SK-N-SH (cell line): ENCODE data around the gene TMEM184A. TPM values are rescaled to one million over a fixed set of nuclear protein-coding genes. Genes with fewer than 3 reads are reported as not detected.

Experiments used
- CTCF ChIA-PET: fragments of 300-600, 350-600 bp; formaldehyde crosslinking; extraction: SDS; loops from one replicate; lab custom pipeline; 2021; lab: Yijun Ruan, JAX
- POLR2A ChIA-PET: fragments of 350-600 bp; sonication (Branson Sonifier 250); formaldehyde crosslinking; extraction: SDS; loops from one replicate; lab custom pipeline; 2020; ENCODE audit warnings: antibody characterized with exemption, inconsistent platforms; lab: Yijun Ruan, JAX
- DNase-seq: peaks from one replicate; pipeline ENCODE4 v3.0.0; 2012
- H2AFZ ChIP-seq: fragments of 200-600 bp; sonication (generic); 2 replicates; pipeline ENCODE4 v1.8.1; 2016; ENCODE audit warnings: antibody characterized with exemption, mild to moderate bottlenecking, low read depth
- H3F3A ChIP-seq: fragments of 200-600 bp; sonication (generic); replicated peaks from 2 replicates; pipeline ENCODE3; 2016; ENCODE audit warnings: antibody characterized with exemption, mild to moderate bottlenecking; ENCODE audit not compliant: insufficient read depth
- H3K27ac ChIP-seq, 2 experiments: fragments of 200-500 bp in 1 of 2; fragments of 200-600 bp in 1 of 2; sonication (Bioruptor generic) in 1 of 2; sonication (generic), shearing (Covaris generic) in 1 of 2; 2 replicates each; pipeline versions ENCODE4 v1.5.1 to v1.6.1; 2014 to 2016; ENCODE audit warnings: low read depth in 2 of 2, inconsistent platforms in 1 of 2, low read length in 1 of 2, mild to moderate bottlenecking in 1 of 2, mixed read lengths in 1 of 2
- H3K27me3 ChIP-seq: fragments of 200-600 bp; sonication (generic), shearing (Covaris generic); 2 replicates; pipeline ENCODE4 v1.6.1; 2016; ENCODE audit warnings: mixed run types; ENCODE audit not compliant: insufficient read depth
- H3K36me3 ChIP-seq, 2 experiments: fragments of 200-500 bp in 1 of 2; fragments of 200-600 bp in 1 of 2; sonication (Bioruptor generic) in 1 of 2; sonication (generic) in 1 of 2; replicated peaks in 1 of 2; 2 replicates each; pipeline versions ENCODE3 to v1.5.1; 2014 to 2016; ENCODE audit warnings: low read length in 1 of 2, mild to moderate bottlenecking in 1 of 2; ENCODE audit not compliant: insufficient read depth in 2 of 2, control insufficient read depth in 1 of 2
- H3K4me1 ChIP-seq, 2 experiments: fragments of 200-500 bp in 1 of 2; fragments of 200-600 bp in 1 of 2; sonication (Bioruptor generic) in 1 of 2; sonication (generic), shearing (Covaris generic) in 1 of 2; 2 replicates each; pipeline versions ENCODE4 v1.5.1 to v1.6.1; 2014 to 2016; ENCODE audit warnings: low read depth in 1 of 2, low read length in 1 of 2, mixed run types in 1 of 2; ENCODE audit not compliant: insufficient read depth in 2 of 2, control insufficient read depth in 1 of 2
- H3K4me2 ChIP-seq: fragments of 200-600 bp; sonication (generic), shearing (Covaris generic); 2 replicates; pipeline ENCODE4 v1.6.1; 2017; ENCODE audit warnings: mixed run types
- H3K4me3 ChIP-seq, 2 experiments: fragments of 200-500 bp in 1 of 2; fragments of 200-600 bp in 1 of 2; sonication (Bioruptor generic) in 1 of 2; sonication (generic), shearing (Covaris generic) in 1 of 2; 2 replicates each; pipeline versions ENCODE4 v1.5.1 to v1.8.1; 2014 to 2016; ENCODE audit warnings: low read depth in 2 of 2, inconsistent platforms in 1 of 2, low read length in 1 of 2, mild to moderate bottlenecking in 1 of 2, mixed read lengths in 1 of 2, moderate library complexity in 1 of 2
- H3K79me2 ChIP-seq: fragments of 200-600 bp; sonication (generic); 2 replicates; pipeline ENCODE4 v1.8.1; 2017; ENCODE audit warnings: mild to moderate bottlenecking; ENCODE audit not compliant: insufficient read depth
- H3K9ac ChIP-seq: fragments of 200-600 bp; sonication (generic); 2 replicates; pipeline ENCODE4 v1.6.1; 2017; ENCODE audit warnings: mixed run types
- H3K9me2 ChIP-seq: fragments of 200-600 bp; sonication (generic); 2 replicates; pipeline ENCODE4 v1.6.1; 2017; ENCODE audit warnings: mixed run types
- H3K9me3 ChIP-seq: fragments of 200-600 bp; sonication (generic); 2 replicates; pipeline ENCODE4 v1.6.1; 2017; ENCODE audit warnings: mixed run types, mild to moderate bottlenecking, moderate library complexity
- H4K20me1 ChIP-seq: fragments of 200-600 bp; sonication (generic); 2 replicates; pipeline ENCODE4 v1.6.1; 2017; ENCODE audit warnings: mild to moderate bottlenecking, mixed run types; ENCODE audit not compliant: insufficient read depth
- CHD2 ChIP-seq: fragments of 150-350 bp; IDR thresholded peaks from 2 replicates; pipeline ENCODE4 v1.6.1; 2018; ENCODE audit warnings: low read length; ENCODE audit not compliant: partially characterized antibody
- ELF1 ChIP-seq: IDR thresholded peaks from 2 replicates; pipeline ENCODE4 v1.4.0; 2012
- EP300 ChIP-seq, 2 experiments: IDR thresholded peaks; 2 replicates each; pipeline versions ENCODE4 v1.4.0 to v1.6.1; 2012; ENCODE audit warnings: borderline replicate concordance in 1 of 2, low read depth in 1 of 2, low read length in 1 of 2
- EZH2phosphoT487 ChIP-seq: fragments of 200-600 bp; sonication (generic); IDR thresholded peaks from 2 replicates; pipeline ENCODE4 v1.6.1; 2017; ENCODE audit warnings: low read depth, mixed run types, mild to moderate bottlenecking, antibody characterized with exemption, moderate library complexity, borderline replicate concordance
- FOSL2 ChIP-seq: IDR thresholded peaks from 2 replicates; pipeline ENCODE4 v1.4.0; 2012; ENCODE audit warnings: low read depth, mild to moderate bottlenecking, moderate library complexity, borderline replicate concordance
- FOXJ3 ChIP-seq: sonication (generic); formaldehyde crosslinking; IDR thresholded peaks from 2 replicates; pipeline ENCODE4 v1.5.1; 2020; ENCODE audit warnings: mild to moderate bottlenecking, missing genetic modification reagents
- FOXM1 ChIP-seq: IDR thresholded peaks from 2 replicates; pipeline ENCODE4 v1.4.0; 2012; ENCODE audit warnings: low read depth, mild to moderate bottlenecking
- GABPA ChIP-seq: IDR thresholded peaks from 2 replicates; pipeline ENCODE4 v1.4.0; 2012; ENCODE audit warnings: low read depth, mild to moderate bottlenecking
- GATA2 ChIP-seq: sonication (generic); formaldehyde crosslinking; IDR thresholded peaks from 2 replicates; pipeline ENCODE4 v1.5.0; 2020; ENCODE audit warnings: mild to moderate bottlenecking, missing genetic modification reagents
- IRF3 ChIP-seq: fragments of 150-350 bp; IDR thresholded peaks from 2 replicates; pipeline ENCODE4 v1.6.1; 2016; ENCODE audit warnings: mild to moderate bottlenecking, low read depth, low read length
- JUND ChIP-seq: IDR thresholded peaks from 2 replicates; pipeline ENCODE4 v1.4.0; 2012
- MAX ChIP-seq: IDR thresholded peaks from 2 replicates; pipeline ENCODE4 v1.4.0; 2012; ENCODE audit warnings: low read depth
- MEF2A ChIP-seq: IDR thresholded peaks from 2 replicates; pipeline ENCODE4 v1.4.0; 2012; ENCODE audit warnings: low read depth, borderline replicate concordance
- MXI1 ChIP-seq: IDR thresholded peaks from 2 replicates; pipeline ENCODE4 v1.6.1; 2012; ENCODE audit warnings: mild to moderate bottlenecking, low read depth, low read length, improper control_type of control experiment
- NFIC ChIP-seq: IDR thresholded peaks from 2 replicates; pipeline ENCODE4 v1.4.0; 2012; ENCODE audit warnings: borderline replicate concordance
- PBX3 ChIP-seq: IDR thresholded peaks from 2 replicates; pipeline ENCODE4; 2012
- POLR2AphosphoS5 ChIP-seq: IDR thresholded peaks from 2 replicates; pipeline ENCODE4 v1.6.1; 2012; ENCODE audit warnings: low read depth, low read length
- RAD21 ChIP-seq: IDR thresholded peaks from 2 replicates; pipeline ENCODE4 v1.6.1; 2012; ENCODE audit warnings: mild to moderate bottlenecking, low read length
- RCOR1 ChIP-seq: fragments of 150-350 bp; IDR thresholded peaks from 2 replicates; pipeline ENCODE4 v1.6.1; 2017; ENCODE audit warnings: antibody characterized with exemption, low read length
- RFX5 ChIP-seq: IDR thresholded peaks from 2 replicates; pipeline ENCODE4 v1.6.1; 2012; ENCODE audit warnings: mild to moderate bottlenecking, improper control_type of control experiment, low read length
- RXRA ChIP-seq: IDR thresholded peaks from 2 replicates; pipeline ENCODE4 v1.4.0; 2012; ENCODE audit warnings: low read depth, mild to moderate bottlenecking, borderline replicate concordance
- SIN3A ChIP-seq: IDR thresholded peaks from 2 replicates; pipeline ENCODE4 v1.6.1; 2012; ENCODE audit warnings: low read depth, mild to moderate bottlenecking, low read length, moderate library complexity, borderline replicate concordance
- SMC3 ChIP-seq: IDR thresholded peaks from 2 replicates; pipeline ENCODE4 v1.6.1; 2012; ENCODE audit warnings: low read depth, low read length, improper control_type of control experiment
- TAF1 ChIP-seq: IDR thresholded peaks from 2 replicates; pipeline ENCODE4 v1.6.1; 2012; ENCODE audit warnings: low read depth, mild to moderate bottlenecking, low read length, moderate library complexity, borderline replicate concordance
- TCF12 ChIP-seq: IDR thresholded peaks from 2 replicates; pipeline ENCODE4 v1.4.0; 2012
- TEAD4 ChIP-seq: IDR thresholded peaks from 2 replicates; pipeline ENCODE4 v1.4.0; 2012; ENCODE audit warnings: mild to moderate bottlenecking, borderline replicate concordance; ENCODE audit not compliant: insufficient read depth
- USF1 ChIP-seq: IDR thresholded peaks from 2 replicates; pipeline ENCODE4 v1.4.0; 2012; ENCODE audit warnings: low read depth, borderline replicate concordance
- YY1 ChIP-seq: IDR thresholded peaks from 2 replicates; pipeline ENCODE4 v1.4.0; 2012; ENCODE audit warnings: low read depth, mild to moderate bottlenecking
- ZBTB33 ChIP-seq: IDR thresholded peaks from 2 replicates; pipeline ENCODE4 v1.4.0; 2012; ENCODE audit warnings: low read depth, borderline replicate concordance
- WGBS: methylation state at CpG from one replicate; pipeline ENCODE4 v1.1.6; 2017; ENCODE audit warnings: low lambda C conversion rate; 5-methylcytosine and 5-hydroxymethylcytosine counted together
- polyA plus RNA-seq, 3 experiments: library from polyadenylated mRNA; depleted of rRNA; stranded (reverse); fragments of >200 nt; gene quantifications; 2 replicates each; pipeline ENCODE4 v1.2.3, GENCODE V29; 2012

The TMEM184A gene
- polyA plus RNA-seq, 1 of the 3 experiments (the other 2 are of a cell fraction): 1.5 TPM

GRCh38 chr7:1537535-1538412 lies 18.2 kb downstream of the TMEM184A start:
- Histone ChIP-seq H3K27ac (peak overlapping the region; percentile 77 to 100), H3K4me2 (peak overlapping the region; percentile 100), H3K4me3 (peak overlapping the region; percentile 51 to 64), H3F3A (peaks cover 21% of the 10 kb centered on the region), H3K4me1 (peaks cover 35 to 45% of the 10 kb centered on the region in 2 experiments; a peak in 3 of 4 replicates), H3K9me3 (no peaks in the 10 kb centered on the region), H3K36me3 (peaks cover 0 to 34% of the 10 kb centered on the region in 2 experiments), H4K20me1 (no peaks in the 10 kb centered on the region; the same call in 1 of the 2 replicates), H2AFZ (no peak overlapping the region), H3K9ac (peak overlapping the region; percentile 98), H3K27me3 (no peaks in the 10 kb centered on the region), H3K9me2 (no peaks in the 10 kb centered on the region), H3K79me2 (peaks cover 76% of the 10 kb centered on the region)
- DNase-seq: peak; percentile 100
- peak; percentile 97 for TF ChIP-seq MXI1
- peak; percentile 81 for TF ChIP-seq PBX3
- no peak; the same call in 1 of the 2 replicates for TF ChIP-seq RXRA
- no peak for TF ChIP-seq ZBTB33
- peak; percentile 47; the same call in 1 of the 2 replicates for TF ChIP-seq USF1
- TF ChIP-seq RFX5: 0 out of 2 replicates have a peak, but pooled peaks have one; percentile 31
- TF ChIP-seq TCF12: peak; percentile 89
- TF ChIP-seq POLR2AphosphoS5: peak; percentile 35; the same call in 1 of the 2 replicates
- TF ChIP-seq MEF2A: no peak
- TF ChIP-seq CHD2: peak; percentile 79
- TF ChIP-seq GABPA: no peak
- no peak for TF ChIP-seq YY1
- TF ChIP-seq EP300 (IDR thresholded peaks at IDR 0.05; ENCODE audit: borderline replicate concordance in 1 of 2, low read depth in 1 of 2, low read length in 1 of 2): peak in 1 of 2 experiments; percentile 66; a peak in 3 of 4 replicates
- no peak for TF ChIP-seq FOXJ3 (CRISPR knock-in tag)
- TF ChIP-seq ELF1: no peak
- TF ChIP-seq NFIC: peak; percentile 98
- TF ChIP-seq RAD21: no peak
- peak; percentile 97 for TF ChIP-seq GATA2 (CRISPR knock-in tag)
- TF ChIP-seq SMC3: no peak
- peak; percentile 94 for TF ChIP-seq RCOR1
- TF ChIP-seq TEAD4: peak; percentile 88; the same call in 1 of the 2 replicates
- no peak for TF ChIP-seq EZH2phosphoT487
- no peak for TF ChIP-seq JUND
- no peak for TF ChIP-seq IRF3
- no peak for TF ChIP-seq FOXM1
- peak; percentile 4; the same call in 1 of the 2 replicates for TF ChIP-seq TAF1
- peak; percentile 57 for TF ChIP-seq MAX
- TF ChIP-seq FOSL2: peak; percentile 26; the same call in 1 of the 2 replicates
- TF ChIP-seq SIN3A: peak; percentile 75; the same call in 1 of the 2 replicates
- 3% methylated on average over 44 of the region's 56 CpGs for WGBS
- ChIA-PET CTCF (interaction anchor here (1.0 to 4.0 kb wide), 4 partner anchors 17 to 64 kb away, joined by 3 to 24 read pairs (median 6); partner anchors contain the start of gene TMEM184A), POLR2A (no interaction called here)
